HepG2 (cell line): Measurements from ENCODE around the gene FAM163A. TPM values are rescaled to one million over a fixed set of nuclear protein-coding genes. Genes with fewer than 3 reads are reported as not detected.

Experiments used
- ATAC-seq: fragments of 200-7000 bp; cut with Tn5 transposase; 3 replicates; pipeline ENCODE4 v1.9.1; 2020; ENCODE audit warnings: mild to moderate bottlenecking, moderate library complexity
- Bru-seq: library from RNA; stranded (reverse); fragments of 400-500 nt; gene quantifications from one replicate; lab custom pipeline; 2021; lab: Mats Ljungman, UMichigan
- BruChase-seq, 2 experiments: library from RNA; stranded (reverse); fragments of 400-500 nt; gene quantifications; one replicate each; lab custom pipeline; 2021; lab: Mats Ljungman, UMichigan
- BruUV-seq: library from RNA; stranded (reverse); fragments of 400-500 nt; replicated peaks from 2 replicates; lab custom pipeline; 2021; lab: Mats Ljungman, UMichigan
- CTCF ChIA-PET: fragments of 300-600 bp; formaldehyde crosslinking; extraction: SDS; loops from one replicate; lab custom pipeline; 2021; ENCODE audit warnings: low total read pairs, inconsistent platforms, low intra/inter-chr PET ratio; lab: Yijun Ruan, JAX
- POLR2A ChIA-PET: fragments of 350-600 bp; sonication (Branson Sonifier 250); formaldehyde crosslinking; loops from one replicate; lab custom pipeline; 2020; ENCODE audit warnings: antibody characterized with exemption, inconsistent platforms; lab: Yijun Ruan, JAX
- DNase-seq: peaks from one replicate; pipeline ENCODE4 v3.0.0-alpha.2; 2015; ENCODE audit warnings: low spot score
- FAIRE-seq: peaks from 3 replicates; lab custom pipeline; 2011; peaks lifted over from hg19 to GRCh38; lab: Jason Lieb, UNC
- H2AFZ ChIP-seq: one replicate; pipeline ENCODE4 v1.6.1; 2011; ENCODE audit warnings: low read length, inconsistent platforms
- H3K27ac ChIP-seq: fragments of 300-600 bp; 3 replicates; pipeline ENCODE4 v1.8.0; 2011; ENCODE audit warnings: mixed run types, mild to moderate bottlenecking, mixed read lengths, low read length, inconsistent platforms; ENCODE audit not compliant: insufficient read depth; ENCODE audit errors: extremely low read length
- H3K27me3 ChIP-seq, 2 experiments: fragments of 200-600 bp in 1 of 2; 2 replicates in 1 of 2; 3 replicates in 1 of 2; pipeline versions ENCODE4 v1.6.0 to v1.8.0; 2011; ENCODE audit warnings: low read length in 2 of 2, mild to moderate bottlenecking in 2 of 2, moderate library complexity in 2 of 2, inconsistent platforms in 1 of 2; ENCODE audit not compliant: insufficient read depth in 2 of 2, control insufficient read depth in 1 of 2
- H3K36me3 ChIP-seq, 2 experiments: fragments of 200-600 bp in 1 of 2; replicated peaks in 1 of 2; 2 replicates in 1 of 2; 3 replicates in 1 of 2; pipeline versions ENCODE4 v1.5.1 to v1.8.0; 2011; ENCODE audit warnings: low read length in 2 of 2, inconsistent platforms in 1 of 2; ENCODE audit not compliant: insufficient read depth in 2 of 2, control insufficient read depth in 1 of 2
- H3K4me1 ChIP-seq: 2 replicates; pipeline ENCODE4 v1.5.1; 2012; ENCODE audit warnings: low read length, inconsistent platforms; ENCODE audit not compliant: insufficient read depth
- H3K4me2 ChIP-seq: 2 replicates; pipeline ENCODE4 v1.6.0; 2011; ENCODE audit warnings: low read depth, low read length, inconsistent platforms
- H3K4me3 ChIP-seq, 3 experiments: fragments of 200-600 bp in 1 of 3; sonication (generic), shearing (Covaris generic) in 1 of 3; replicated peaks in 1 of 3; 2 replicates each; pipeline ENCODE4 v1.5.1; 2011 to 2016; ENCODE audit warnings: low read length in 3 of 3, inconsistent platforms in 2 of 3, low read depth in 2 of 3, mild to moderate bottlenecking in 2 of 3, control low read depth in 1 of 3, mixed read lengths in 1 of 3; ENCODE audit not compliant: insufficient read depth in 1 of 3
- H3K79me2 ChIP-seq: one replicate; pipeline ENCODE4 v1.6.1; 2011; ENCODE audit warnings: low read length, inconsistent platforms; ENCODE audit not compliant: insufficient read depth
- H3K9ac ChIP-seq: 2 replicates; pipeline ENCODE4 v1.6.0; 2011; ENCODE audit warnings: mild to moderate bottlenecking, low read depth, low read length, inconsistent platforms; ENCODE audit not compliant: insufficient read depth
- H3K9me3 ChIP-seq: 2 replicates; pipeline ENCODE4 v1.5.1; 2012; ENCODE audit warnings: mild to moderate bottlenecking, low read length
- H4K20me1 ChIP-seq: 2 replicates; pipeline ENCODE4 v1.6.0; 2011; ENCODE audit warnings: inconsistent platforms, mild to moderate bottlenecking, low read length, moderate library complexity; ENCODE audit not compliant: insufficient read depth
- FLYWCH1 ChIP-seq: sonication (generic); formaldehyde crosslinking; IDR thresholded peaks from 2 replicates; pipeline ENCODE4 v1.8.1; 2023; ENCODE audit warnings: mild to moderate bottlenecking, missing genetic modification reagents
- HNF4G ChIP-seq, 2 experiments: sonication (generic) in 1 of 2; formaldehyde crosslinking in 1 of 2; IDR thresholded peaks; 2 replicates each; pipeline versions ENCODE4 v1.4.0 to v1.6.1; 2011 to 2020; ENCODE audit warnings: borderline replicate concordance in 2 of 2, low read depth in 2 of 2, mild to moderate bottlenecking in 2 of 2, low read length in 1 of 2, missing genetic modification reagents in 1 of 2, moderate library complexity in 1 of 2
- HNRNPLL ChIP-seq: fragments of 200-400 bp; formaldehyde crosslinking; IDR thresholded peaks from 2 replicates; pipeline ENCODE4 v1.6.1; 2017; ENCODE audit warnings: mild to moderate bottlenecking, low read depth, low read length; ENCODE audit not compliant: poor library complexity, severe bottlenecking
- ZNF562 ChIP-seq: sonication (generic); formaldehyde crosslinking; IDR thresholded peaks from 2 replicates; pipeline ENCODE4 v1.8.0; 2022; ENCODE audit warnings: missing genetic modification reagents, borderline replicate concordance
- ZNF614 ChIP-seq: IDR thresholded peaks from 2 replicates; pipeline ENCODE4 v1.6.1; 2018; ENCODE audit warnings: missing biosample characterization, missing genetic modification reagents, inconsistent platforms, borderline replicate concordance
- ZNF782 ChIP-seq: sonication (generic); formaldehyde crosslinking; IDR thresholded peaks from 2 replicates; pipeline ENCODE4 v1.4.0; 2020; ENCODE audit warnings: missing genetic modification reagents, mild to moderate bottlenecking, borderline replicate concordance
- ZSCAN9 ChIP-seq: IDR thresholded peaks from 2 replicates; pipeline ENCODE4 v1.6.1; 2016; ENCODE audit warnings: borderline replicate concordance
- WGBS: methylation state at CpG from one replicate; pipeline ENCODE4 v1.1.6; 2017; ENCODE audit warnings: low lambda C conversion rate; 5-methylcytosine and 5-hydroxymethylcytosine counted together
- in situ Hi-C: cut with HindIII; loops from 2 replicates; pipeline ENCODE4 v1.10.0; 2017; ENCODE audit warnings: low pct_unique_long_range_greater_than_20kb; ENCODE audit not compliant: extremely low pct_ligation_motif_present
- intact Hi-C: fragments of 100-400 bp; cut with micrococcal nuclease; formaldehyde crosslinking; loops from one replicate; pipeline ENCODE4 v1.10.0; 2022; ENCODE audit not compliant: unreplicated experiment
- long read RNA-seq, 2 experiments: library from RNA in 1 of 2; library from polyadenylated mRNA in 1 of 2; stranded (forward) in 1 of 2; unstranded in 1 of 2; transcript quantifications; one replicate each; pipeline ENCODE4 v2.0.0, GENCODE V29; 2019 to 2022
- polyA minus RNA-seq, 3 experiments: library from RNA; depleted of rRNA, polyadenylated mRNA; stranded (reverse); fragments of >200 nt; gene quantifications; 2 replicates each; pipeline ENCODE4 v1.2.3, GENCODE V29; 2011; ENCODE audit warnings: low replicate concordance in 1 of 3
- polyA plus RNA-seq, 8 experiments: library from polyadenylated mRNA; depleted of rRNA in 3 of 8; stranded (reverse) in 7 of 8; unstranded in 1 of 8; fragments of >200 nt; fragmentation: Illumina TruSeq in 4 of 8; extraction: Trizol in 4 of 8; gene quantifications; 2 replicates each; pipeline versions ENCODE4 v1.2.1 to v1.2.3, GENCODE V29; 2011 to 2016; ENCODE audit warnings: low read depth in 4 of 8, missing spikeins in 1 of 8, mixed read lengths in 1 of 8; ENCODE audit not compliant: insufficient read depth in 1 of 8
- total RNA-seq, 5 experiments: library from RNA; depleted of rRNA; stranded (reverse); fragments of >200 nt; fragmentation: Illumina TruSeq; extraction: Trizol; gene quantifications; 2 replicates each; pipeline ENCODE4 v1.2.3, GENCODE V29; 2016; ENCODE audit warnings: low read depth in 1 of 5
- TF ChIP-seq, protein P1 (sequence below): sonication (generic); formaldehyde crosslinking; IDR thresholded peaks from 2 replicates; pipeline ENCODE4 v1.8.0; 2023; ENCODE audit warnings: mild to moderate bottlenecking, missing genetic modification reagents
- TF ChIP-seq, protein P2 (sequence below): fragments of 450-650 bp; IDR thresholded peaks from 2 replicates; pipeline ENCODE4 v1.6.1; 2016
- TF ChIP-seq, protein P3 (sequence below): sonication (generic); formaldehyde crosslinking; IDR thresholded peaks from 2 replicates; pipeline ENCODE4 v1.8.1; 2023; ENCODE audit warnings: mild to moderate bottlenecking, moderate library complexity, missing genetic modification reagents

Gene FAM163A
- total RNA-seq (2016; rRNA removed; fragmentation: Illumina TruSeq; extraction: Trizol) = not detected in 2 replicates
- total RNA-seq (2016; cell fraction: cytosol; rRNA removed; fragmentation: Illumina TruSeq; extraction: Trizol; ENCODE audit: low read depth) = not detected in 2 replicates
- not detected in 2 replicates for total RNA-seq (2016; cell fraction: insoluble cytoplasmic fraction; rRNA removed; fragmentation: Illumina TruSeq; extraction: Trizol)
- not detected in 2 replicates for total RNA-seq (2016; cell fraction: membrane; rRNA removed; fragmentation: Illumina TruSeq; extraction: Trizol)
- not detected in 2 replicates for total RNA-seq (2016; cell fraction: nucleus; rRNA removed; fragmentation: Illumina TruSeq; extraction: Trizol)
- not detected in 2 replicates for polyA plus RNA-seq (2011; rRNA removed)
- not detected in 2 replicates for polyA plus RNA-seq (2011; cell fraction: cytosol; rRNA removed)
- not detected in 2 replicates for polyA plus RNA-seq (2011; cell fraction: nucleus; rRNA removed)
- polyA plus RNA-seq (2012) = not detected in 2 replicates
- not detected in 2 replicates for polyA plus RNA-seq (2016; cell fraction: cytosol; fragmentation: Illumina TruSeq; extraction: Trizol; ENCODE audit: low read depth)
- not detected in 2 replicates for polyA plus RNA-seq (2016; cell fraction: insoluble cytoplasmic fraction; fragmentation: Illumina TruSeq; extraction: Trizol; ENCODE audit: low read depth)
- not detected in 2 replicates for polyA plus RNA-seq (2016; cell fraction: membrane; fragmentation: Illumina TruSeq; extraction: Trizol; ENCODE audit: low read depth)
- not detected in 2 replicates for polyA plus RNA-seq (2016; cell fraction: nucleus; fragmentation: Illumina TruSeq; extraction: Trizol; ENCODE audit: insufficient read depth, low read depth)
- polyA minus RNA-seq (2011; rRNA and poly(A)+ RNA removed; ENCODE audit: low replicate concordance) = not detected in 2 replicates
- polyA minus RNA-seq (2011; cell fraction: cytosol; rRNA and poly(A)+ RNA removed) = not detected in 2 replicates
- not detected in 2 replicates for polyA minus RNA-seq (2011; cell fraction: nucleus; rRNA and poly(A)+ RNA removed)
- not detected for Bru-seq, nascent RNA
- percentile 2 among the genes with signal in this experiment for BruChase-seq, experiment 1, labeled RNA remaining after a 6-hour chase
- BruChase-seq, experiment 2, labeled RNA remaining after a 2-hour chase = percentile 3 among the genes with signal in this experiment
- long read RNA-seq, experiment 1 = 0 reads
- long read RNA-seq, experiment 2 = 0 reads

DNA sequence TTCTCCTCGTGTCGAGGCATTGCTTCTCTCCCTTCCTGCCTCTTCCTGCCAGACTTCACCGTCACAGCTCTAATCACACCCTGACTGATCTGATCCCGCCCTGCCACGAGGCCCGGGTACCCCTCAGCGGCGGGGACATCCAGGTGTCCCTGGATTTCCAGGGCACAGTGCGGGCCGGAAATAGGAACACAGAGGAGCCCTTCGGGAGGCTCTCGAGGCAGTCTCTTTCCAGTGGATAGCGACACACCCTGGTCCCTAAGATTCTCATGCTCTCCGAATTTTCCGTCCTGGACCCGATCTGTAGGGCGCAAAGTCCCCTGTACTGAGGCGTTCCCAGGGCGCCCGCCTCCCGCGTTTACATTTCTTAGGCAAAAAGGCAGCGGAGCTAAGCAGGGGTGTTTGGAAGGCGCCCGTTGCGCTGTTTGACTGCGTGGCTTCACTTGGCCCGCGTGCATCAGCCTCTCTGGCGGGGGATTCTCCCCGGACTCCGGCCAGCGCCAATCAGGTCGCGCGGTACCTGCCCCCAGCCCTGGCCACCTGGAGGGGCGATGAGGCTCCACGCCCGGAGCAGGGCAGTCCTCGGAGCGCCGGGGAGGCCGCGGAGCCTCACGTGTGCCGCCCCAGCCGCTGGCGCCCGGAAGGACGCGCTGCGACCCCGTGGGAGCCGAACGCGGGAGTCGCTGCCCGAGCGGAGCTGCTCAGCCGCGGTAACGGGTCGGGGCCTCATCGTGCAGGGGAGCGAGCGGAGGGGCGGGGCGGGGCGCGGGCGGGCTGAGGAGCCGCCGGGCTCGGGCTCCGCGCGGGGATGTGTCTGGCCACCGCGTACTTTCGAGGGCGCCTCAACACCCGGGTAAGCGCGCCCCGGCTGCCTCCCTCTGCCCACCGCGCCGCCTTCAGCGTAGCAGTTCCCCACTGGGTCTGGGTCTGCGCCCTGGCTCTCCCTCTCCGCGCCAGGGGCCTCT, at the start of gene FAM163A:
Gene FAM163A (plus strand): TSS at position 575 of the 962 bp plus-strand sequence. CDS start 69,807 bp downstream, outside the sequence.
- in situ Hi-C loops = no loop called here
- no peaks in the 10 kb centered on the region for H4K20me1 ChIP-seq
- H3K4me3 ChIP-seq = peak within 1 kb of the TSS; percentile 9 to 55 (median 12); a peak in 4 of 6 replicates
- H3K4me1 ChIP-seq = peaks cover 7% of the 10 kb centered on the region; the same call in 1 of the 2 replicates
- H3K36me3 ChIP-seq = no peaks in the 10 kb centered on the region
- WGBS = 18% methylated on average over 22 of the region's 92 CpGs
- ChIA-PET CTCF (no interaction called here), POLR2A (no interaction called here)
- BruUV-seq = no TSS peak
- DNase-seq (no peak), ATAC-seq (peak; percentile 56), FAIRE-seq (no peak)
- H3K27ac ChIP-seq = no peak within 1 kb of the TSS
- peak within 1 kb of the TSS; percentile 54 for H3K4me2 ChIP-seq
- no peak within 1 kb of the TSS for H2AFZ ChIP-seq
- intact Hi-C loops = no loop called here
- H3K79me2 ChIP-seq = no peaks in the 10 kb centered on the region
- no peaks in the 10 kb centered on the region for H3K9me3 ChIP-seq
- no peak within 1 kb of the TSS for H3K9ac ChIP-seq
- H3K27me3 ChIP-seq = peaks cover 5 to 61% of the 10 kb centered on the region in 2 experiments
- TF ChIP-seq ZNF562 (CRISPR knock-in tag) (no peak), ZNF614 (CRISPR knock-in tag) (no peak), ZNF782 (no peak), HNF4G (IDR thresholded peaks at IDR 0.05; ENCODE audit: borderline replicate concordance, low read depth, low read length) (no peak), HNF4G (CRISPR knock-in tag; IDR thresholded peaks at IDR 0.05; ENCODE audit: borderline replicate concordance, low read depth) (no peak), HNRNPLL (peak; percentile 72), FLYWCH1 (no peak), ZSCAN9 (no peak)
- TF ChIP-seq, protein P1, sequence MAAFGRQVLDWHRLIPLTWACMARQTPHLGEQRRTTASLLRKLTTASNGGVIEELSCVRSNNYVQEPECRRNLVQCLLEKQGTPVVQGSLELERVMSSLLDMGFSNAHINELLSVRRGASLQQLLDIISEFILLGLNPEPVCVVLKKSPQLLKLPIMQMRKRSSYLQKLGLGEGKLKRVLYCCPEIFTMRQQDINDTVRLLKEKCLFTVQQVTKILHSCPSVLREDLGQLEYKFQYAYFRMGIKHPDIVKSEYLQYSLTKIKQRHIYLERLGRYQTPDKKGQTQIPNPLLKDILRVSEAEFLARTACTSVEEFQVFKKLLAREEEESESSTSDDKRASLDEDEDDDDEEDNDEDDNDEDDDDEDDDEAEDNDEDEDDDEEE (CRISPR knock-in tag) = 0 out of 2 replicates have a peak, but pooled peaks have one; percentile 27
- TF ChIP-seq, protein P2, sequence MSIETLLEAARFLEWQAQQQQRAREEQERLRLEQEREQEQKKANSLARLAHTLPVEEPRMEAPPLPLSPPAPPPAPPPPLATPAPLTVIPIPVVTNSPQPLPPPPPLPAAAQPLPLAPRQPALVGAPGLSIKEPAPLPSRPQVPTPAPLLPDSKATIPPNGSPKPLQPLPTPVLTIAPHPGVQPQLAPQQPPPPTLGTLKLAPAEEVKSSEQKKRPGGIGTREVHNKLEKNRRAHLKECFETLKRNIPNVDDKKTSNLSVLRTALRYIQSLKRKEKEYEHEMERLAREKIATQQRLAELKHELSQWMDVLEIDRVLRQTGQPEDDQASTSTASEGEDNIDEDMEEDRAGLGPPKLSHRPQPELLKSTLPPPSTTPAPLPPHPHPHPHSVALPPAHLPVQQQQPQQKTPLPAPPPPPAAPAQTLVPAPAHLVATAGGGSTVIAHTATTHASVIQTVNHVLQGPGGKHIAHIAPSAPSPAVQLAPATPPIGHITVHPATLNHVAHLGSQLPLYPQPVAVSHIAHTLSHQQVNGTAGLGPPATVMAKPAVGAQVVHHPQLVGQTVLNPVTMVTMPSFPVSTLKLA = no peak
- TF ChIP-seq, protein P3, sequence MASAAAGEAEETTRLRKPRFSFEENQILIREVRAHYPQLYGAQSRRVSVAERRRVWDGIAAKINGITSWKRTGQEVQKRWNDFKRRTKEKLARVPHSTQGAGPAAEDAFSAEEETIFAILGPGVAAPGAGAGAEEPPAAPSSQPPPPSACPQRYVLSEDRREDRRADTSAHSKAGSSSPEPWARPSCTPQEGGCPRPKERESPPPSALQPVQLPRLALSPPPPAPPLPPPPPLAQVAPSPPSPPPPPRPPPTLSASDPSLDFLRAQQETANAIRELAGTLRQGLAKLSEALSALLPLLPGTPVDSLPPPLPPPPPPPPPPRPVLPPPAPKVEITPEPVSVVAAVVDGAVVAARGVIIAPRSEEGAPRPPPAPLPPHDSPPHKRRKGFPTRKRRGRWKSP (CRISPR knock-in tag) = 0 out of 2 replicates have a peak, but pooled peaks have one; percentile 32
